Panc1 (cell line): Measurements from ENCODE around the gene TTC17. TPM values are rescaled to one million over a fixed set of nuclear protein-coding genes. Genes with fewer than 3 reads are reported as not detected.

Source experiments
- ATAC-seq: fragments of 200-7000 bp; cut with Tn5 transposase; 2 replicates; pipeline ENCODE4 v1.9.1; 2020; ENCODE audit warnings: mild to moderate bottlenecking, moderate library complexity
- BruUV-seq: library from RNA; stranded (reverse); fragments of 400-500 nt; replicated peaks from 2 replicates; lab custom pipeline; 2021; lab: Mats Ljungman, UMichigan
- CTCF ChIA-PET: fragments of 300-600 bp; sonication (Branson Sonifier 250); formaldehyde crosslinking; loops from one replicate; lab custom pipeline; 2022; ENCODE audit warnings: antibody characterized with exemption; lab: Charles Lee
- POLR2A ChIA-PET: fragments of 300-600 bp; sonication (Branson Sonifier 250); formaldehyde crosslinking; loops from one replicate; lab custom pipeline; 2022; ENCODE audit warnings: antibody characterized with exemption; lab: Charles Lee
- DNase-seq: peaks from one replicate; pipeline ENCODE4 v3.0.0-alpha.2; 2010; ENCODE audit warnings: low read depth, low spot score
- H3K27ac ChIP-seq: 2 replicates; pipeline ENCODE4 v1.5.1; 2011; ENCODE audit warnings: mild to moderate bottlenecking, low read length, inconsistent platforms
- H3K27me3 ChIP-seq: fragments of 200-500 bp; sonication (Bioruptor generic); 2 replicates; pipeline ENCODE4 v1.6.0; 2014; ENCODE audit warnings: low read length, inconsistent platforms; ENCODE audit not compliant: control insufficient read depth, insufficient read depth
- H3K36me3 ChIP-seq: fragments of 200-500 bp; sonication (Bioruptor generic); 2 replicates; pipeline ENCODE4 v1.5.1; 2014; ENCODE audit warnings: inconsistent platforms, mild to moderate bottlenecking, low read length, moderate library complexity; ENCODE audit not compliant: control insufficient read depth, insufficient read depth
- H3K4me1 ChIP-seq: 2 replicates; pipeline ENCODE4 v1.5.1; 2011; ENCODE audit warnings: inconsistent platforms, mild to moderate bottlenecking, low read length, moderate library complexity; ENCODE audit not compliant: control insufficient read depth, insufficient read depth
- H3K4me3 ChIP-seq, 2 experiments: 2 replicates each; pipeline ENCODE4 v1.5.1; 2011 to 2012; ENCODE audit warnings: low read depth in 2 of 2, low read length in 2 of 2, mild to moderate bottlenecking in 2 of 2, inconsistent platforms in 1 of 2, moderate library complexity in 1 of 2
- H3K9me3 ChIP-seq: fragments of 200-500 bp; sonication (Bioruptor generic); 2 replicates; pipeline ENCODE4 v1.5.1; 2014; ENCODE audit warnings: low read depth, mild to moderate bottlenecking, inconsistent platforms, low read length, moderate library complexity; ENCODE audit not compliant: control insufficient read depth, insufficient read depth
- POLR2AphosphoS5 ChIP-seq: IDR thresholded peaks from 2 replicates; pipeline ENCODE4 v1.6.1; 2012; ENCODE audit warnings: mild to moderate bottlenecking, low read depth, low read length, moderate library complexity
- SIN3A ChIP-seq: IDR thresholded peaks from 2 replicates; pipeline ENCODE4 v1.6.1; 2012; ENCODE audit warnings: low read depth, mild to moderate bottlenecking, low read length, moderate library complexity, borderline replicate concordance; ENCODE audit not compliant: insufficient read depth
- TCF7L2 ChIP-seq: IDR thresholded peaks from 2 replicates; pipeline ENCODE4 v1.6.1; 2011; ENCODE audit warnings: mild to moderate bottlenecking, low read depth, low read length, inconsistent platforms
- in situ Hi-C: cut with HindIII; loops from 2 replicates; pipeline ENCODE4 v1.10.0; 2016; ENCODE audit warnings: low sequenced_read_pairs, low pct_unique_long_range_greater_than_20kb
- intact Hi-C: fragments of 100-400 bp; cut with micrococcal nuclease; formaldehyde crosslinking; loops from one replicate; pipeline ENCODE4 v1.10.0; 2022; ENCODE audit not compliant: unreplicated experiment
- total RNA-seq: library from RNA; stranded (reverse); gene quantifications from one replicate; pipeline ENCODE4 v1.2.1, GENCODE V29; 2021; ENCODE audit not compliant: unreplicated experiment
- TF ChIP-seq, protein P1 (sequence below), 2 experiments: IDR thresholded peaks; 2 replicates each; pipeline ENCODE4 v1.6.1; 2011 to 2012; ENCODE audit warnings: low read depth in 2 of 2, control low read depth in 1 of 2, low read length in 1 of 2, mild to moderate bottlenecking in 1 of 2, moderate library complexity in 1 of 2; ENCODE audit not compliant: insufficient read depth in 1 of 2
- TF ChIP-seq, protein P2 (sequence below): fragments of 450-650 bp; IDR thresholded peaks from 2 replicates; pipeline ENCODE4 v1.5.1; 2017; ENCODE audit warnings: mild to moderate bottlenecking

TTC17 gene
- total RNA-seq, 1 experiment from 2014 or later, result 54.2 TPM

DNA sequence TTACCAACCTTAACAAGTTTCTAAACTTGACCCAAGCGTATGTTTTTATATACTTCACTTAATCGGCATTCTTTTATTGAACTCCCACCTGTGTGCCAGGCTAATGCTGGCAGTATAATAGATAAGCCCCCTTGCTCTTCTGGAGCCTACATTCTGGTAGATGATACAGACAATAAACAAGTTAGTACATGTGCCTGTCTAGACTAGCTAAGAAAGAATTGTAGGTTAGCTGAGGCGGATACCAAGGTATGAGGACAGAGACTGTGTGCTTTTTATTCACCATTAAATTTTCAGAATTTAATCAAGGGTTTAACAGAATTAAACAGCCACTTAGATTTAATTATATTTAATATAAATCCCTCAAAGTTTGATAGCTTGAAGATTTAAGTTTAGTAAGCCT, 45.7 kb downstream of the TTC17 start:
- Histone ChIP-seq H3K27ac (no peak overlapping the region), H3K4me3 (no peak overlapping the region), H3K36me3 (peaks cover 52% of the 10 kb centered on the region), H3K27me3 (no peaks in the 10 kb centered on the region), H3K9me3 (no peaks in the 10 kb centered on the region), H3K4me1 (no peaks in the 10 kb centered on the region)
- ChIA-PET CTCF (no interaction called here), POLR2A (interaction anchor here (0.5 kb wide), 1 partner anchor 19 kb away, joined by 5 read pairs; no protein-coding TSS in a partner anchor)
- DNase-seq (no peak), ATAC-seq (no peak)
- in situ Hi-C loops (no loop called here), intact Hi-C loops (no loop called here)
- TF ChIP-seq, protein P1, sequence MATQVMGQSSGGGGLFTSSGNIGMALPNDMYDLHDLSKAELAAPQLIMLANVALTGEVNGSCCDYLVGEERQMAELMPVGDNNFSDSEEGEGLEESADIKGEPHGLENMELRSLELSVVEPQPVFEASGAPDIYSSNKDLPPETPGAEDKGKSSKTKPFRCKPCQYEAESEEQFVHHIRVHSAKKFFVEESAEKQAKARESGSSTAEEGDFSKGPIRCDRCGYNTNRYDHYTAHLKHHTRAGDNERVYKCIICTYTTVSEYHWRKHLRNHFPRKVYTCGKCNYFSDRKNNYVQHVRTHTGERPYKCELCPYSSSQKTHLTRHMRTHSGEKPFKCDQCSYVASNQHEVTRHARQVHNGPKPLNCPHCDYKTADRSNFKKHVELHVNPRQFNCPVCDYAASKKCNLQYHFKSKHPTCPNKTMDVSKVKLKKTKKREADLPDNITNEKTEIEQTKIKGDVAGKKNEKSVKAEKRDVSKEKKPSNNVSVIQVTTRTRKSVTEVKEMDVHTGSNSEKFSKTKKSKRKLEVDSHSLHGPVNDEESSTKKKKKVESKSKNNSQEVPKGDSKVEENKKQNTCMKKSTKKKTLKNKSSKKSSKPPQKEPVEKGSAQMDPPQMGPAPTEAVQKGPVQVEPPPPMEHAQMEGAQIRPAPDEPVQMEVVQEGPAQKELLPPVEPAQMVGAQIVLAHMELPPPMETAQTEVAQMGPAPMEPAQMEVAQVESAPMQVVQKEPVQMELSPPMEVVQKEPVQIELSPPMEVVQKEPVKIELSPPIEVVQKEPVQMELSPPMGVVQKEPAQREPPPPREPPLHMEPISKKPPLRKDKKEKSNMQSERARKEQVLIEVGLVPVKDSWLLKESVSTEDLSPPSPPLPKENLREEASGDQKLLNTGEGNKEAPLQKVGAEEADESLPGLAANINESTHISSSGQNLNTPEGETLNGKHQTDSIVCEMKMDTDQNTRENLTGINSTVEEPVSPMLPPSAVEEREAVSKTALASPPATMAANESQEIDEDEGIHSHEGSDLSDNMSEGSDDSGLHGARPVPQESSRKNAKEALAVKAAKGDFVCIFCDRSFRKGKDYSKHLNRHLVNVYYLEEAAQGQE (IDR thresholded peaks at IDR 0.05; ENCODE audit: insufficient read depth in 1 of 2, low read depth in 2 of 2, low read length in 1 of 2), result no peak
- TF ChIP-seq, protein P2, sequence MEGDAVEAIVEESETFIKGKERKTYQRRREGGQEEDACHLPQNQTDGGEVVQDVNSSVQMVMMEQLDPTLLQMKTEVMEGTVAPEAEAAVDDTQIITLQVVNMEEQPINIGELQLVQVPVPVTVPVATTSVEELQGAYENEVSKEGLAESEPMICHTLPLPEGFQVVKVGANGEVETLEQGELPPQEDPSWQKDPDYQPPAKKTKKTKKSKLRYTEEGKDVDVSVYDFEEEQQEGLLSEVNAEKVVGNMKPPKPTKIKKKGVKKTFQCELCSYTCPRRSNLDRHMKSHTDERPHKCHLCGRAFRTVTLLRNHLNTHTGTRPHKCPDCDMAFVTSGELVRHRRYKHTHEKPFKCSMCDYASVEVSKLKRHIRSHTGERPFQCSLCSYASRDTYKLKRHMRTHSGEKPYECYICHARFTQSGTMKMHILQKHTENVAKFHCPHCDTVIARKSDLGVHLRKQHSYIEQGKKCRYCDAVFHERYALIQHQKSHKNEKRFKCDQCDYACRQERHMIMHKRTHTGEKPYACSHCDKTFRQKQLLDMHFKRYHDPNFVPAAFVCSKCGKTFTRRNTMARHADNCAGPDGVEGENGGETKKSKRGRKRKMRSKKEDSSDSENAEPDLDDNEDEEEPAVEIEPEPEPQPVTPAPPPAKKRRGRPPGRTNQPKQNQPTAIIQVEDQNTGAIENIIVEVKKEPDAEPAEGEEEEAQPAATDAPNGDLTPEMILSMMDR, result no peak
- TF ChIP-seq POLR2AphosphoS5, result no peak
- TF ChIP-seq TCF7L2, result no peak
- no peak for TF ChIP-seq SIN3A
- BruUV-seq, result no TSS peak

DNA sequence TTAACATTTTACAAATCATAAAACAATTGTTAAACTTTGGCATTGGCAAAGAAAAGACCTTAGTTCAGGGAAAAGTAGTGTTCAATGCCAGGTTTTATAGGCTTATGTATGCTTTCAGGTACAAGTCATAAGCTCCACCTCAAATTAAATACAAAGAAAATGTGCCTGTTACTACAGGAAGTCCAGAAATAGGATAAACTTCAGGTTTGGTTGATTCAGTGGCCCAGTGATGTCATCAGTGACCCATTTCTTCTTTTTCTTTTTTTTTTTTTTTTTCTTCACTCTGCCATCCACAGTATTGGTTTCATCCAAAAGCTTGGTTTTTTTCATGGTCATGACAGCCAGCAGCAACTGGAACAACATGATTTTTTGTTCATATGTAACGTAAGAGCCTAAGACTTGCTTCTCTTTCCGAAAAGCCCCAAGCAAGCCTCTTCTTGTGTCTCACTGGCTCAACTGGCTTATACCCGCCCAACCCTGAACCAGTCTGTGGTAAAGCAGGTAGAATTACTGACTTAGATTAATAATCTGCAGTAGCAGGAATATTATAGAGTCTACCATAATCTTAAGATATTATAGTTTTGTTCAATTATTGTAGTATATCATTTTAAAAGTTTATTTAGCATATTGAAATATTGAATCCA, 46.2 kb downstream of the TTC17 start:
- ATAC-seq (no peak), DNase-seq (no peak)
- H3K9me3 ChIP-seq, result no peaks in the 10 kb centered on the region
- no TSS peak for BruUV-seq
- TF ChIP-seq TCF7L2 (no peak), POLR2AphosphoS5 (no peak), SIN3A (no peak)
- TF ChIP-seq, protein P1 (IDR thresholded peaks at IDR 0.05; ENCODE audit: insufficient read depth in 1 of 2, low read depth in 2 of 2, low read length in 1 of 2), result no peak
- TF ChIP-seq, protein P2, result no peak
- intact Hi-C loops (no loop called here), in situ Hi-C loops (no loop called here)
- no peaks in the 10 kb centered on the region for H3K27me3 ChIP-seq
- H3K4me3 ChIP-seq, result no peak overlapping the region
- ChIA-PET CTCF (no interaction called here), POLR2A (interaction anchor here (0.5 kb wide), 1 partner anchor 19 kb away, joined by 5 read pairs; no protein-coding TSS in a partner anchor)
- H3K4me1 ChIP-seq, result no peaks in the 10 kb centered on the region
- no peak overlapping the region for H3K27ac ChIP-seq
- H3K36me3 ChIP-seq, result peaks cover 49% of the 10 kb centered on the region
